Measurements from ENCODE around the gene FGF11.

DNA sequence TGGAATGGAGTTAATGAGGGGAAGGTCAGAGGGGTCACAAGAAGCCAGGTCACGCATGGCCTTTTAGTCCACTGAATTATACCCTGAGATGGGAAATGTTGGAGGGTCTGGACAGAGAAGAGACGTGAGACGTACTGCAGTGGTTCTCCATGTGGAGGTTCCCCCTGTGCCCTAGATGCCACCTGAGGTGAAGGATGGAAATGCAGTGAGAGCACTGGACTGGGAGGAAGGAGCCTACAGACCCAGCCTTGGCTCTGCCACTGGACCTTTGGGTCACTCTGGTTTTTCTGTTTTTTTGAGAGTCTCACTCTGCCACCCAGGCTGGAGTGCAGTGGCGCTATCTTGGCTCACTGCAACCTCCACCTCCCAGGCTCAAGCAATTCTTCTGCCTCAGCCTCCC, 43.2 kb upstream of the FGF11 start:
- TF ChIP-seq, protein P1, sequence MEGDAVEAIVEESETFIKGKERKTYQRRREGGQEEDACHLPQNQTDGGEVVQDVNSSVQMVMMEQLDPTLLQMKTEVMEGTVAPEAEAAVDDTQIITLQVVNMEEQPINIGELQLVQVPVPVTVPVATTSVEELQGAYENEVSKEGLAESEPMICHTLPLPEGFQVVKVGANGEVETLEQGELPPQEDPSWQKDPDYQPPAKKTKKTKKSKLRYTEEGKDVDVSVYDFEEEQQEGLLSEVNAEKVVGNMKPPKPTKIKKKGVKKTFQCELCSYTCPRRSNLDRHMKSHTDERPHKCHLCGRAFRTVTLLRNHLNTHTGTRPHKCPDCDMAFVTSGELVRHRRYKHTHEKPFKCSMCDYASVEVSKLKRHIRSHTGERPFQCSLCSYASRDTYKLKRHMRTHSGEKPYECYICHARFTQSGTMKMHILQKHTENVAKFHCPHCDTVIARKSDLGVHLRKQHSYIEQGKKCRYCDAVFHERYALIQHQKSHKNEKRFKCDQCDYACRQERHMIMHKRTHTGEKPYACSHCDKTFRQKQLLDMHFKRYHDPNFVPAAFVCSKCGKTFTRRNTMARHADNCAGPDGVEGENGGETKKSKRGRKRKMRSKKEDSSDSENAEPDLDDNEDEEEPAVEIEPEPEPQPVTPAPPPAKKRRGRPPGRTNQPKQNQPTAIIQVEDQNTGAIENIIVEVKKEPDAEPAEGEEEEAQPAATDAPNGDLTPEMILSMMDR (IDR thresholded peaks at IDR 0.05) = no peak
- TF ChIP-seq, protein P2, sequence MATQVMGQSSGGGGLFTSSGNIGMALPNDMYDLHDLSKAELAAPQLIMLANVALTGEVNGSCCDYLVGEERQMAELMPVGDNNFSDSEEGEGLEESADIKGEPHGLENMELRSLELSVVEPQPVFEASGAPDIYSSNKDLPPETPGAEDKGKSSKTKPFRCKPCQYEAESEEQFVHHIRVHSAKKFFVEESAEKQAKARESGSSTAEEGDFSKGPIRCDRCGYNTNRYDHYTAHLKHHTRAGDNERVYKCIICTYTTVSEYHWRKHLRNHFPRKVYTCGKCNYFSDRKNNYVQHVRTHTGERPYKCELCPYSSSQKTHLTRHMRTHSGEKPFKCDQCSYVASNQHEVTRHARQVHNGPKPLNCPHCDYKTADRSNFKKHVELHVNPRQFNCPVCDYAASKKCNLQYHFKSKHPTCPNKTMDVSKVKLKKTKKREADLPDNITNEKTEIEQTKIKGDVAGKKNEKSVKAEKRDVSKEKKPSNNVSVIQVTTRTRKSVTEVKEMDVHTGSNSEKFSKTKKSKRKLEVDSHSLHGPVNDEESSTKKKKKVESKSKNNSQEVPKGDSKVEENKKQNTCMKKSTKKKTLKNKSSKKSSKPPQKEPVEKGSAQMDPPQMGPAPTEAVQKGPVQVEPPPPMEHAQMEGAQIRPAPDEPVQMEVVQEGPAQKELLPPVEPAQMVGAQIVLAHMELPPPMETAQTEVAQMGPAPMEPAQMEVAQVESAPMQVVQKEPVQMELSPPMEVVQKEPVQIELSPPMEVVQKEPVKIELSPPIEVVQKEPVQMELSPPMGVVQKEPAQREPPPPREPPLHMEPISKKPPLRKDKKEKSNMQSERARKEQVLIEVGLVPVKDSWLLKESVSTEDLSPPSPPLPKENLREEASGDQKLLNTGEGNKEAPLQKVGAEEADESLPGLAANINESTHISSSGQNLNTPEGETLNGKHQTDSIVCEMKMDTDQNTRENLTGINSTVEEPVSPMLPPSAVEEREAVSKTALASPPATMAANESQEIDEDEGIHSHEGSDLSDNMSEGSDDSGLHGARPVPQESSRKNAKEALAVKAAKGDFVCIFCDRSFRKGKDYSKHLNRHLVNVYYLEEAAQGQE (IDR thresholded peaks at IDR 0.05; ENCODE audit: low read depth, low read length) = no peak
- TF ChIP-seq RFX5 (IDR thresholded peaks at IDR 0.05; ENCODE audit: low read length) = no peak
- TF ChIP-seq EP300 (IDR thresholded peaks at IDR 0.05; ENCODE audit: borderline replicate concordance in 1 of 2, low read depth in 1 of 2, low read length in 1 of 2) = no peak
- TF ChIP-seq, protein P3, sequence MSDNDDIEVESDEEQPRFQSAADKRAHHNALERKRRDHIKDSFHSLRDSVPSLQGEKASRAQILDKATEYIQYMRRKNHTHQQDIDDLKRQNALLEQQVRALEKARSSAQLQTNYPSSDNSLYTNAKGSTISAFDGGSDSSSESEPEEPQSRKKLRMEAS (IDR thresholded peaks at IDR 0.05; ENCODE audit: low read depth) = no peak
- no peak for TF ChIP-seq NFIC (IDR thresholded peaks at IDR 0.05; ENCODE audit: borderline replicate concordance)
- TF ChIP-seq RXRA (IDR thresholded peaks at IDR 0.05; ENCODE audit: borderline replicate concordance, low read depth) = no peak
- TF ChIP-seq GABPA (IDR thresholded peaks at IDR 0.05; ENCODE audit: low read depth) = no peak
- TF ChIP-seq SMC3 (IDR thresholded peaks at IDR 0.05; ENCODE audit: low read depth, low read length) = no peak
- no peak for TF ChIP-seq JUND (IDR thresholded peaks at IDR 0.05)

All from SK-N-SH (cell line).